HG03378 (cell line): ENCODE data around the gene PRDM9.
"Not testable (repeated sequence)": the region's sequence is repeated elsewhere in the genome, so short reads cannot be mapped to it uniquely, and the experiment has no call there.

Experiments
- ATAC-seq: cut with Tn5 transposase; IDR thresholded peaks from one replicate; pipeline ENCODE4 v1.9.1; 2021; ENCODE audit warnings: mild to moderate bottlenecking, moderate library complexity; ENCODE audit not compliant: unreplicated experiment

Gene PRDM9

GRCh38 chr5:23507278-23507685 is at the start of gene PRDM9:
PRDM9 (plus strand) TSS chr5:23507609; CDS start chr5:23509034, 1,425 bp downstream.
- ATAC-seq = no peak

DNA sequence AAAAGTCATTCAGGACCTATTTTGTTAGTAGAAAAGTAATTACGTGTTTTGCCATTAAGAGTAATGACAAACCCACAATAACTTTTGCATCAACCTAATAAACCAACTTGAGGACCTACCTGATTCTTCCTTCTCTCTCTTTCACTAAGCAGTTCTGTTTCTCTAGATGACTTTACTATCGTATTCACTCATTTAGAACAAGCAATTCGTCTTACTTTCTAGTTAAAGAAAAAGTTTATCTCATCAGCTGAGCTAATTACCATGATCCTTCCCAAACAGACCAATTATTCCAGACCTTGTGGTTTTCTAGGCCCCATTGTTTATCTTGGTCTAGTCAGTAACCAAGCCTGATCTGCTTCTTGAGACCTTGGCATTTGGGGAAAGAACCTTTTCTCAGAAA is 49.6 kb upstream of the PRDM9 start:
- ATAC-seq = no peak

DNA sequence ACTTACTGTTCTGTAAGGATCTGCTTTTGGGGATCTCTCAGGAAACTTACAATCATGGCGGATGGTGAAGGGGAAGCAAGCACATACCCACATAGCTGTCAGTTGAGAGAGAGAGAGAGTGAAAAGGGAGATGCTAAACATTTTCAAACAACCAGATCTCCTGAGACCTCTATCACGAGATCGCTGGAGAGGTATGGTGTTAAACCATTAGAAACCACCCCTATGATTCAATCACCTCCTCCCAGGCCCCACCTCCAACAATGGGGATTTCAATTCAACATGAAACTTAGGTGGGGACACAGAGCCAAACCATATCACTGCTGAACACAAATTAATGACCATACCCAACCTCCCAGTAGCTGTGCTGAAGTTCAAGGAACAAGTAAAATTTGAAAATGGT is 48.2 kb upstream of the PRDM9 start:
- ATAC-seq = no peak

DNA sequence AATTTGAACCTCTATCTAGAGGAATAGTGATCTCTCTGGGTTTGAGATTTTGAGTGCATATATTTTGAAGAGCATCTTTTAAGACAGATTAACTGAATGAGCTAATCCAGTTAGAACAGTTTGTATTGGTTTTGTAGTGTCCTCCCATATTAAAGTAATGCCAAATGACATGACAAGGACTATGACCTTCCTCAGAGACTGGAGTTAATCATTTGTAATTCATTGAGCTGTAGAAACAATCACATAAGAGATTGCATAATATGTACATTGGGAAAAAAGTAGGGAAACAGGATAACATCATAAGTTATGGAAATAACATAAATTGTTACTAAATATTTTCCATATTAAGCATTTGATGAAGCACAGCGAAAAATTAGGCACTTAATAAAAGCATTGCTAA is 45.8 kb upstream of the PRDM9 start:
- no peak for ATAC-seq

GRCh38 chr5:23466401-23466912 is 41.0 kb upstream of the PRDM9 start:
- ATAC-seq = no peak

- no peak for ATAC-seq
These were observed 38.8 kb upstream of the PRDM9 start for GRCh38 chr5:23468658-23469057.

DNA sequence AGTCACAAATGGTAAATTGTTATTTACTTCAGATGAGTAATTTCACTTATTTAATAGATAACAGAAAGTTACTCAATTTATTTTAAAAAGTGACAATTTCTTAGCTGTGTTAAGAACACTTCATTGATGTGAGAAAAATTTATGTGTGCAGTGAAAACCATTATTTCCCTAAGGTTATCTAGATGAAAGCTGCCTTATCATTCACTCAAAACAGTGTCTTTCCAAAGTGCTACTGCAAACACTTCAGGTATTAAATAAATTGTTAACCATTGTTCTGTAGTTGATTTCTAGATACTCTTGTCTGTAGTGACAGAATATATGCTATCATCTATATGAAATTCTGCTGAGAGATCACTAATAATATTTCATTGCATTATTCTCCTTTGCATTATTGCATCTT is 33.5 kb upstream of the PRDM9 start:
- no peak for ATAC-seq

DNA sequence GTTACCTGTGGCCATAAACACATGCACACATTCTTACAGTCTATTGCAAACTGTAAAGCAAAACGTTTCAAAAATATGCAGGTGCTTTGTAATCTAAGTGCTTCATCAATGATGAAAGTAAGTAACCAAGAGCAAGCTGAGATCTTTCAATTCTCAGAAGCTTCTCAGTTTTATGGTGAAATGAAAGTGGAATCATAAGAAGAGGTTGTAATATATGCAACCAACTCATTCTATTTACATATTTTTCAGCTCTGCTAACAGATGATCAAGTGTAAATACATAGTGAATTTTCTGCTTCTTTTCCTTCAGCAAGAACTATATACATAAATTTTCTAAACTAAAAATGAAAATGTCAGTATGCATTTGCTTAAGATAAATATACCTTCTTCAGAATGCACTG is 33.1 kb upstream of the PRDM9 start:
- ATAC-seq = no peak

GRCh38 chr5:23476580-23476979 is 30.8 kb upstream of the PRDM9 start:
- ATAC-seq = no peak

- ATAC-seq = no peak
These were observed 24.8 kb upstream of the PRDM9 start for GRCh38 chr5:23482642-23483041.

GRCh38 chr5:23483090-23483489 is 24.3 kb upstream of the PRDM9 start:
- ATAC-seq = no peak

DNA sequence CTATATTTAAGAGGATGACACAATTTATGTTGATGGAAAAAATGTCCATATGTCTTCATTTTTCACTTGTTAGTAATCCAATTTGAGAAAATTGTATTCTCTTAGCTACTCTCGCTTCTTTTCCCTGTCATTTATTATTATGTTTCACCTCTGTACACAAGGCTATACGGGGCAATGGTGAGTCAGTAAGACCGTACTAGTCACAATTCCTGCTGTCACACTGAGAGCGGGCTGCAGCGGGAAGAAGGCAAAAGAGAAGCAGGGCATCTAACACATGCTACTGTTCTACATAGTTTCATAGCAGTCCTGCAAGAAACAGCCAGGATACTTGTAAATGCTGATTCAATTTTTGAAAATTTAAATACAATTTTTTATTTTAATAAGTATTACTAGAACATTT is 23.3 kb upstream of the PRDM9 start:
- no peak for ATAC-seq

GRCh38 chr5:23486227-23486626 is 21.2 kb upstream of the PRDM9 start:
- ATAC-seq = not testable (repeated sequence)

DNA sequence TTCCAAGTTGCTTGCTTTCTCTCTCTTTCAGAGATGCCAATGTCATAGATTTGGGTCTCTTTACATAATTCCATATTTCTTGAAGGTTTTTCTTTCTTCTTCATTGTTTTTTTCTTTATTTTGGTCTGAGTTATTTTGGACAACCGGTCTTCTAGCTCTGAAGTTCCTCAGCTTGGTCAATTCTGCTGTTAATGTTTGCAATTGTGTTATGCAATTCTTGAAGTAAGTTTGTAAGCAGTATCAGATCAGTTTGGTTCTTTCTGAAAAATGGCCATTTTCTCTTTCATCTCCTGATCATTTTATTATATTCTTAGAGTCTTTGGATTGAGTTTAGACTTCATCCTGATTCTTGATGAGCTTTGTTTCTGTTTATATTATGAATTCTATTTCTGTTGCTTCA is 16.4 kb upstream of the PRDM9 start:
- ATAC-seq = no peak

GRCh38 chr5:23494558-23494957 is 12.9 kb upstream of the PRDM9 start:
- no peak for ATAC-seq

- no peak for ATAC-seq
These were observed 10.8 kb upstream of the PRDM9 start for GRCh38 chr5:23496576-23496975.

- no peak for ATAC-seq
These were observed 826 bp upstream of the PRDM9 start for GRCh38 chr5:23506329-23507236.

DNA sequence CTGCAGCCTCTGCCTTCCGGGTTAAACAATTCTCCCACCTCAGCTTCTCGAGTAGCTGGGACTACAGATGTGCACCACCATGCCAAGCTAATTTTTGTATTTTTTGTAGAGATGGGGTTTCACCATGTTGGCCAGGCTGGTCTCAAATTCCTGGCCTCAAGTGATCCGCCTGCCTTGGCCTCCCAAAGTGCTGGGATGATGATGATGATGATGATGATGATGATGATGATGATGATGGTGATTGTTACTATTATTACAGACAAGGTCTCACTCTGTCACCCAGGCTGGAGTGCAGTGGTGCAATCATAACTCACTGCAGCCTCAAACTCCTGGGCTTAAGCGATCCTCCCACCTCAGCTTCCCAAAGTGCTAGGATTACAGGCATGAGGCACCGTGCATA is 3.0 kb downstream of the PRDM9 start:
- ATAC-seq = not testable (repeated sequence)

DNA sequence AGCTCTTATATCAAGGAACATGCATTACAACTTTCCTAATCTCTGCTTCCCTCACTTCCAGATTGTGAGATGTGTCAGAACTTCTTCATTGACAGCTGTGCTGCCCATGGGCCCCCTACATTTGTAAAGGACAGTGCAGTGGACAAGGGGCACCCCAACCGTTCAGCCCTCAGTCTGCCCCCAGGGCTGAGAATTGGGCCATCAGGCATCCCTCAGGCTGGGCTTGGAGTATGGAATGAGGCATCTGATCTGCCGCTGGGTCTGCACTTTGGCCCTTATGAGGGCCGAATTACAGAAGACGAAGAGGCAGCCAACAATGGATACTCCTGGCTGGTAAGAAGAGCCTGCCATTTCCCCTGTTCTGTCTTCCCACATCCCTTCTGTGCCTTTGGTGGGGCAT is 15.1 kb downstream of the PRDM9 start:
- no peak for ATAC-seq

GRCh38 chr5:23523031-23523430 is 15.6 kb downstream of the PRDM9 start:
- no peak for ATAC-seq

GRCh38 chr5:23523998-23524397 is 16.6 kb downstream of the PRDM9 start:
- ATAC-seq = no peak

DNA sequence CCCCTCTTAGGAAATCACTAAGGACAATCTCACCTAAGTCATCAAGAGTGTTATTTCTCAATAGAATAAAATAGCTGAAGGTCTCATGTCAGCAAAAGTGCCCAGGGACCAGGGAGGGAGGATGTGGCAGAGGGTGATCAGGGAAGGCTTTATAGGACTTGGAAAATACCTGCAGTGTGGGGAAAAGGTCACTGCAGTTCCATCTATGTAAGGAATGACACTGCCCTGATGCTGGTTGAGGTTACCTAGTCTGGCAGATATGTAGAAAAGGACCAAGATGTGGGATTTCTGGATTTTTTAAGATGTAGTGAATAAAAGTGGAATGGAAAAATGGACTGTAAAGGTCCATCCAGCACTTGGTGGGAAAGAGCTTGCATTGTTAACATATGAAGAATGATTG is 18.3 kb downstream of the PRDM9 start:
- ATAC-seq = no peak

GRCh38 chr5:23526616-23527015 is 19.2 kb downstream of the PRDM9 start:
- ATAC-seq = not testable (repeated sequence)
